H1 (cell line): ENCODE results near the gene NT5C3B.

ENCODE experiments used
- CTCF ChIP-seq, 3 experiments: IDR thresholded peaks; 1 replicate in 2 of 3; 2 replicates in 1 of 3; pipeline versions ENCODE4 v1.5.1 to v1.6.1; 2011; ENCODE audit warnings: low read length in 3 of 3, mild to moderate bottlenecking in 3 of 3, inconsistent platforms in 2 of 3, low read depth in 1 of 3, moderate library complexity in 1 of 3; ENCODE audit not compliant: insufficient read depth in 1 of 3; ENCODE audit errors: control extremely low read depth in 1 of 3
- EP300 ChIP-seq, 2 experiments: IDR thresholded peaks; 1 replicate in 1 of 2; 2 replicates in 1 of 2; pipeline ENCODE4 v1.6.1; 2011 to 2012; ENCODE audit warnings: low read depth in 2 of 2, low read length in 2 of 2, mild to moderate bottlenecking in 2 of 2, borderline replicate concordance in 1 of 2, inconsistent platforms in 1 of 2, moderate library complexity in 1 of 2
- FOSL1 ChIP-seq: IDR thresholded peaks from 2 replicates; pipeline ENCODE4 v1.6.1; 2011; ENCODE audit warnings: mild to moderate bottlenecking, low read depth, low read length, moderate library complexity; ENCODE audit not compliant: insufficient read depth
- NANOG ChIP-seq: IDR thresholded peaks from 2 replicates; pipeline ENCODE4 v1.6.1; 2011; ENCODE audit warnings: low read length, low read depth, mild to moderate bottlenecking, inconsistent platforms; ENCODE audit not compliant: insufficient read depth, poor library complexity, severe bottlenecking
- POLR2A ChIP-seq, 2 experiments: IDR thresholded peaks; 1 replicate in 1 of 2; 2 replicates in 1 of 2; pipeline ENCODE4 v1.6.1; 2011; ENCODE audit warnings: low read depth in 2 of 2, low read length in 2 of 2, mild to moderate bottlenecking in 2 of 2; ENCODE audit errors: control extremely low read depth in 1 of 2
- RFX5 ChIP-seq: IDR thresholded peaks from 2 replicates; pipeline ENCODE4 v1.6.1; 2011; ENCODE audit warnings: low read depth, low read length, improper control_type of control experiment, borderline replicate concordance
- SIN3A ChIP-seq, 2 experiments: IDR thresholded peaks in 1 of 2; conservative IDR thresholded peaks in 1 of 2; 2 replicates each; pipeline ENCODE4 v1.6.1; 2011 to 2012; ENCODE audit warnings: low read length in 2 of 2, improper control_type of control experiment in 1 of 2, low read depth in 1 of 2, mild to moderate bottlenecking in 1 of 2
- SRF ChIP-seq: IDR thresholded peaks from 2 replicates; pipeline ENCODE4 v1.6.1; 2011; ENCODE audit warnings: mild to moderate bottlenecking, low read depth, low read length, moderate library complexity
- TAF1 ChIP-seq: IDR thresholded peaks from 2 replicates; pipeline ENCODE4 v1.6.1; 2011; ENCODE audit warnings: mild to moderate bottlenecking, low read depth, low read length

DNA sequence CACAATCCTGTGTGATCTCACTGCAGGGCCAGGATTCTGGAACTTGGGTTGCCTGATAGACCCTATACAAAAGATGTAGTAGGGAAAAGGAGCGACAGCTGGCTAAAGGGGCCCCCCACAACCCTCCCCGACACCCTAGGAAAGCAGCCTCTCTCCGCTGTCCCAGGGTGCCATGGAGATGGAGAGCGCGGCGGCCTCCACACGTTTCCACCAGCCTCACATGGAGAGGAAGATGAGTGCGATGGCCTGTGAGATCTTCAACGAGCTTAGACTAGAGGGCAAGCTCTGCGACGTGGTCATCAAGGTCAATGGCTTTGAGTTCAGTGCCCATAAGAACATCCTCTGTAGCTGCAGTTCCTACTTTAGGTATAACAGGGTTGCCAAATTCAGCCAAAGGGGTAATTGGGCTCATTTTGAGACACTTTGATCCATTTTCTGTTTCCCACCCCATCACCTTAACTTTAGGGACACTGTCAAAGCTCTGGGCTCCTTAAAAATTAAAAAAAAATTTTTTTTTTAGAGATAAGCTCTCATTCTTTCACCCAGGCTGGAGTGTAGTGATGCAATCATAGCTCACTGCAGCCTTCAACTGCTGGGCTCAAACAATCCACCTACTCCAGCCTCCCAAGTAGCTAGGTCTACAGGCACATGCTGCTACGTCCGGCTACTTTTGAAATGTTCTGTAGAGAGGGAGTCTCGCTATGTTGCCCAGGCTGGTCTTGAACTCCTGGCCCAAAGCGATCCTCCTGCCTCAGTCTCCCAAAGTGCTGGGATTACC is 1.9 kb upstream of the NT5C3B start, which contains the start of gene KLHL10:
- TF ChIP-seq CTCF (IDR thresholded peaks at IDR 0.05; ENCODE audit: control extremely low read depth in 1 of 3, insufficient read depth in 1 of 3, low read depth in 1 of 3, low read length in 3 of 3) (no peak), SIN3A (conservative IDR thresholded peaks at IDR 0.05 in 1 of 2, IDR thresholded peaks at IDR 0.05 in 1 of 2; ENCODE audit: low read depth in 1 of 2, low read length in 2 of 2) (no peak), FOSL1 (no peak), SRF (no peak), EP300 (IDR thresholded peaks at IDR 0.05; ENCODE audit: borderline replicate concordance in 1 of 2, low read depth in 2 of 2, low read length in 2 of 2) (no peak), TAF1 (no peak), NANOG (no peak), POLR2A (IDR thresholded peaks at IDR 0.05; ENCODE audit: control extremely low read depth in 1 of 2, low read depth in 2 of 2, low read length in 2 of 2) (no peak), RFX5 (no peak)
